Stimulated activated CD4-positive, alpha-beta T cell treated with anti-CD3 and anti-CD28 coated beads, Interleukin-4, amount 100 ng/mL, for 24 hours (primary cell): ENCODE measurements around the gene TRAPPC14.
"Not testable (repeated sequence)": the region's sequence is repeated elsewhere in the genome, so short reads cannot be mapped to it uniquely, and the experiment has no call there.

ENCODE experiments used
- DNase-seq: peaks from one replicate; pipeline ENCODE4 v3.0.0-alpha.2; 2020

Gene TRAPPC14, protein sequence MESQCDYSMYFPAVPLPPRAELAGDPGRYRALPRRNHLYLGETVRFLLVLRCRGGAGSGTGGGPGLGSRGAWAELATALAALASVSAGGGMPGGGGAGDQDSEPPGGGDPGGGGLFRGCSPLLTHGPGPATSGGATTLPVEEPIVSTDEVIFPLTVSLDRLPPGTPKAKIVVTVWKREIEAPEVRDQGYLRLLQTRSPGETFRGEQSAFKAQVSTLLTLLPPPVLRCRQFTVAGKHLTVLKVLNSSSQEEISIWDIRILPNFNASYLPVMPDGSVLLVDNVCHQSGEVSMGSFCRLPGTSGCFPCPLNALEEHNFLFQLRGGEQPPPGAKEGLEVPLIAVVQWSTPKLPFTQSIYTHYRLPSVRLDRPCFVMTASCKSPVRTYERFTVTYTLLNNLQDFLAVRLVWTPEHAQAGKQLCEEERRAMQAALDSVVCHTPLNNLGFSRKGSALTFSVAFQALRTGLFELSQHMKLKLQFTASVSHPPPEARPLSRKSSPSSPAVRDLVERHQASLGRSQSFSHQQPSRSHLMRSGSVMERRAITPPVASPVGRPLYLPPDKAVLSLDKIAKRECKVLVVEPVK

DNA sequence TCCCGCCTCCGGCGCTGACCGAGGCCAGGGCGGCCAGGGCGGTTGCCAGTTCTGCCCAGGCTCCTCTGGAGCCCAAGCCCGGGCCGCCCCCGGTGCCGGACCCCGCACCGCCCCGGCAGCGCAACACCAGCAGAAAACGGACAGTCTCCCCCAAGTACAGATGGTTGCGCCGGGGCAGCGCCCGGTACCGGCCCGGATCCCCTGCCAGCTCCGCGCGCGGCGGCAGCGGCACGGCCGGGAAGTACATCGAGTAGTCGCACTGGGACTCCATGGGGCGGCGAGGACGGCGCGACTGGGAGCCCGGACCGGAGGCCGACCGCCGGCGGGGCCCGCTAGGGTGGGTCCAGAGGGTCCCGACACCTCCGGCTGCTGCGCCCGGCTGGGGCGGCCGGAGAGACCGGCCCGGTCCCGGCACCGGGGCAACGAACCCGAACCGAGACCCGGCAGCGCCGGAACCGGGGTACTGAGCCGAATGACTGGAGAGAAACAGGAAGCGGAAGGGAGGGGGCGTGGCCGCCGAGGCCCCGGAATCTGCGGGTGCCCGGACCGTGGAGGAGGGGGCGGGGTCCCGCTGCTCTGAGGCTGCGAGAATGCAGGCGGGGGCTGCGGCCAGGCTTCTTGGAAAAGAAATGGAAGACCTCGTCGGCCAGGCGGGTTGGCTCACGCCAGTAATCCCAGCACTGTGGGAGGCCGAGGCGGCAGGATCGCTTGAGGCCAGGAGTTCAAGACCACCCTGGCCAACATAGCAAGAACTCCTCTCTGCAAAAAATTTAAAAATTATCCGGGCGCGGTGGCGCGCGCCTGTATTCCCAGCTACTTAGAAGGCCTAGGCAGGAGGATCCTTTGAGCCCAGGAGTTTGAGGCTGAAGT is at the start of gene TRAPPC14:
TSS of gene TRAPPC14 (minus strand) at position 495 of the 870 bp plus-strand sequence. CDS start at position 271, 224 bp downstream.
- peak; percentile 95 for DNase-seq

DNA sequence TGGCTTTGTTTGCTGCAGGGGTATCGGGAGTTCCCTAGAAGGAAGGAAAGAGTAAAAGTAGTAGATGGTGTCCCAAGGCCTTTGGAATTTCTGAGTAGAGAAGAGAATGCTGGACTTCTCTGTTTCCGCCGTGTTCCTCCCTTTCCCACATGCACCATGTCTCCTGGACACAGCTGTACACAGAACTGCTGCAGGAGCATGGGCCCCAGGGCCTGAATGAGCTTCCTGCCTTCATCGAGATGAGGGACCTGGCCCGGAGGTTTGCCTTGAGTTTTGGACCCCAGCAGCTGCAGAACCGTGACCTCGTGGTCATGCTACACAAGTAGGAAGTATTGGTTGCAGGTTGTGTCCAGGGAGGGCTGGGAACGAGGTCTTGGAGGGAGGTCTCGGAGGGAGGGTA is 45.9 kb upstream of the TRAPPC14 start:
- DNase-seq, result no peak

DNA sequence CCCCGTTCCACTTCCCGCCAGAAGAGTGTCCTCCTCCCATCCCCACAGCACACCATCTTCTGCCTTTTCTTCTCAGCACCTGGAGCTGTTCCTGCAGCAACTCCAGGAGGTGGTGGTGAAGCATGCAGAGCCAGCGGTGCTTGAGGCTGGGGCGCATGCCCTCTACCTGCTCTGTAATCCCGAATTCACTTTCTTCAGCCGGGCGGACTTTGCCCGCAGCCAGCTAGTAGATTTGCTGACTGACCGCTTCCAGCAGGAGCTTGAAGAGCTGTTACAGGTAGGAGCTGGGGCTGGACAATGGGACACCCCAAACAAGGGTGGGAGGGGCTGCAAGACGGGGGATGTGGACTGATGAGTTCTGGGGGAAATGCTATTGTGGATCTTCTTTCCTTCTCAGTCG is 42.2 kb upstream of the TRAPPC14 start:
- DNase-seq, result no peak

DNA sequence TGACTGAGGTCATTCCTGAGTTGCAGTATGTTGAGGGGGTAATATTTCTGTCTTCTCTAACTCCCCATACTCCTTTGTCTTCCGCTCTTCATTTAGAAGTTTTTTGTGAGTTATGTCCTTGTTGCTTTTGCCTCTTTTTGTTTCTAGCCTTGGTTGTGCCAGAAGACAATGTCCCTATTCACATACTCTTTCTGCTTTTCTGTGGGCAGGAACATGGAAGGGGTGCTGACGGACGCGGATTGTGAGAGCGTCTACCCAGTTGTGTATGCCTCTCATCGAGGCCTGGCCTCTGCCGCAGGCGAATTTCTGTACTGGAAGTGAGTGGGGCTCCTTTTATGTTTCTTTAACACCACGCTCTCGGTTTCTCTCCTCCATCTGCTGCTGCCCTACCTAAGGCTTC is 39.7 kb upstream of the TRAPPC14 start:
- no peak for DNase-seq

GRCh38 chr7:100195901-100196322 is 37.4 kb upstream of the TRAPPC14 start:
- not testable (repeated sequence) for DNase-seq

DNA sequence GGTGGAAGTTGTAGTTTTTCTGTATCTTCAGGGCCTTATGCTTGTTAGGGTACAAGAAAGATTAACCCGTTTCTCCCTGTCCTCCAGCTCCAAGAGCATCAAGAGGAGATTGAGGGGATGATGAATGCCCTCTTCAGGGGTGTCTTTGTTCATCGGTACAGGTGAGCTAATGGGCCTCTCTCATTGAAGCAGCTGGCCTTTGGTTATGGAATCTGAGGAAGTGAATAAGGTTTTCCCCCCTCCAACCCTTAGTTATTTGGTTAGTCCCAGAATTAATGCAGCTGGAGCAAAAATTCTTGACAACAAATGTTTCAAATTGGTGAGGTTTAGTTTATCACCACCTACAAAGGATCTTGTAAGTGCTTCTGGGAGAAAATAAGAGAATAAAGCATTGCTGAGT is 36.7 kb upstream of the TRAPPC14 start:
- DNase-seq, result no peak

- DNase-seq, result no peak
Observed at GRCh38 chr7:100192969-100193368, 34.4 kb upstream of the TRAPPC14 start.

DNA sequence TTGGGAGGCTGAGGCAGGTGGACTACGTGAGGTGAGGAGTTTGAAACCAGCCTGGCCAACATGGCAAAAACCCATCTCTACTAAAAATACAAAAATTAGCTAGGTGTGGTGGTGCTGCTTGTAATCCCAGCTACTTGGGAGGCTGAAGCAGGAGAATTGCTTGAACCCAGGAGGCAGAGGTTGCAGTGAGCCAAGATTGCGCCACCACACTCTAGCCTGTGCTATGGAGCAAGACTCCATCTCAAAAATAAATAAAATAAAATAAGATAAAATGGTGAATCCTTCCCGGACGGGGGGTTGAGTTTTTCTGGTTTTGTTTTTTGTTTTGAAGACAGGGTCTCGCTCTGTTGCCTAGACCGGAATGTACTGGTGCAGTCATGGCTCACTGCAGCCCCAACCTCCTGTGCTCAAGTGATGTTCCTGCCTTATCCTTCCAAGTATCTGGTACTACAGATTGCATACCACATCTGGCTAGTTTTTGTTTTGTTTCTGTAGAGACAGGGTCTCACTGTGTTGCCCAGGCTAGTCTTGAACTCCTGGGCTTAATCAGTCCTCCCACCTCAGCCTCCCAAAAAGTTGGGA is 33.8 kb upstream of the TRAPPC14 start:
- not testable (repeated sequence) for DNase-seq

DNA sequence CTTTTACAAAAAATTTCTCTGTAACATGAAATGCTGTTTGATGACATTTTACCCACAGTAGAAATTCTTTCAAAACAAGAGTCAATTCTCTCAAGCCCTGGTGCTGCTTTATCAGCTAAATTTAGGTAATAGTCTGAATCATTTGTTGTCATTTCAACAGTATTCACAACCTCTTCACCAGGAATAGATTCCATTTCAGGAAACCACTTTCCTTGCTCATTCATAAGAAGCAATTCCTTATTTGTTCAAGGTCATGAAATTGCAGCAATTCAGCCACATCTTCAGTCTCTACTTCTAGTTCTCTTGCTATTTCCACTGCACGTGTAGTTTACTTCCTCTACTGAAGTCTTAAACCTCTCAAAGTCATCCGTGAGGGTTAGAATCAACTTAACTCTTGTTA is 33.3 kb upstream of the TRAPPC14 start:
- no peak for DNase-seq

GRCh38 chr7:100190048-100190711 is 31.7 kb upstream of the TRAPPC14 start:
- DNase-seq, result no peak

- no peak for DNase-seq
Observed at GRCh38 chr7:100189061-100189460, 30.5 kb upstream of the TRAPPC14 start.

DNA sequence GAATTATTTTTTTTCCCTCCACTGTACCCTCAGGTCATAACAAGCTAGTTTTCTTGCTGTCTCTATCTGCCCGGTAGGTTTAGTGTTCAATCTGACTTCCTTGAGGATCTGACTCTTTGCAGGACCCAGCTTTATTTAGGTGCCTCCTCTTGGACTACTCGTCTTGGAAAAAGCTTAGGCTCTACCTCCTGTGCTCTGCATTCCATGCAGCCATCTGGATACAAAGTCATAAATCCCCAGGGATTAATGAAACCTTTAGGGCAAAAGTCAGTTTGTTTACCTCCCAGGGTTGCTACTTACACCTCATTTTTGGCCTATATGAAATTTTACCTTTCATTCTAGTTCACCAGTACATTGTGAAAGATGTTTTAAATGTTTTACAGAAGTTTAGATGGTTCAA is 27.2 kb upstream of the TRAPPC14 start:
- no peak for DNase-seq

GRCh38 chr7:100183090-100183489 is 24.6 kb upstream of the TRAPPC14 start:
- not testable (repeated sequence) for DNase-seq

DNA sequence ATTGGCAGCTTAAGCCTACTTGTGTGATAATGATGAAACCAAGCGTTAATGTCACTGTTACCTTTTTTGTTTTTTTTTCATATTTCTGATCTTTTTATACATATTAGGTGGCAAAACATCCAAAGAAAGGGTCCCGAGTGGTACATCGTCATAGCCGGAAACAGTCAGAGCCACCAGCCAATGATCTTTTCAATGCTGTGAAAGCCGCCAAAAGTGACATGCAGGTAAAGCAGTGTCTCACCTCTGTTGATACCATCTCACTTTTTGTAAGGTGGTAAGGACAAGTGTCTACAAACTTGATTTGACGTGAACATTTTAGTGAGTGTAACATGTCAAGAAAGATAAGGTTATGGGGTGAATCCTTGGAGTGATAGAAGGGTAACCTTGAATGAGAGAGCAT is 24.1 kb upstream of the TRAPPC14 start:
- not testable (repeated sequence) for DNase-seq

- not testable (repeated sequence) for DNase-seq
Observed at GRCh38 chr7:100180084-100180483, 21.6 kb upstream of the TRAPPC14 start.

DNA sequence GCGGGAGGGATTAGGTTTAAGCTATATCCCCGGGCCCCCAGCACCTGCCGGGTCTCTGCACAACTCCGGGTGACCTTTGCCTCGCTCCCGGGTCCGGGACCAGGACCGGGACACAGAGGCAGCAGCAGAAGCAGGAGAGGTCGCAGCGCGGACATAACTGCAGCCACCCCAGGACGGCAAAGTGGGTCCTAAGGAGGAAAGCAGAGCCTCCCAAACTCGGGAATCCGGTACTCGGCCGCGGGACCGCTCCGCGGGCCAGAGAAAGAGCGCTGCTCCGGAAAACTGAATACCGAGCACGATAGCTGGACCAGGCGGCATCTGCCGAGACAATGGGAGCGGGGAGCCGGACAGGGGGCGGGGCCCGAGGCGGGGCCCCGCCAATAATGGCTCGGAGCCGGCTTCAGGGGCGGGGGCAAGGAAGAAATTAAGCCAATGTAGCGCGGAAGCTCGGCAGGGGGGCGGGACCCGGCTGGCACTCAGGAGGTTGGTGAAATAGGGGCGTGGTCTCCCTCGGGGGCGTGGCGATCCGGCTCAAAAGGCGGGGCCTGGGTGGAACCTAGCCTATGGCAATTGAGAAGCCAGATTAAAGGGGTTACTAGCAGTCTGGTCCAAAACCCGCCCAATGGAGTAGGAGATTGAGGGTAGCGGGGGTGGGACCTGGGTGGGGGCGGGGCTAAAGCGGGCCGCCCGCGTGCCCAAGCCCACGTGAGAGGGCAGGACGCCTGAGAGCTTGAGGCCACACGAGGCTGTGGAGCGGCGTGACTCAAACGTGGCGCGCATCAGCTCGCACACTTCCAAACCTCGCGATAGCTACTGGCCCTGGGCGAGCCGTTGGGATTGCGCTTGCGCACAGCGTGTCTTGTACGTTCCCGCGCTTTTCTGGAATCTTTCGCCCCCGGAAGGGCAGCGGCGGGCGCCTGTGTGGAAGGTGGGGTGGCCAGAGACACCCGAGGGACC is 18.8 kb upstream of the TRAPPC14 start, which contains the start of the genes GPC2 and STAG3:
TSS of gene GPC2 (minus strand) at position 337 of the 957 bp plus-strand sequence. CDS start at position 155, 182 bp downstream.
TSS of gene STAG3 (plus strand) at position 874 of the 957 bp plus-strand sequence. CDS start 2,639 bp downstream, outside the sequence.
- DNase-seq, result peak; percentile 98

DNA sequence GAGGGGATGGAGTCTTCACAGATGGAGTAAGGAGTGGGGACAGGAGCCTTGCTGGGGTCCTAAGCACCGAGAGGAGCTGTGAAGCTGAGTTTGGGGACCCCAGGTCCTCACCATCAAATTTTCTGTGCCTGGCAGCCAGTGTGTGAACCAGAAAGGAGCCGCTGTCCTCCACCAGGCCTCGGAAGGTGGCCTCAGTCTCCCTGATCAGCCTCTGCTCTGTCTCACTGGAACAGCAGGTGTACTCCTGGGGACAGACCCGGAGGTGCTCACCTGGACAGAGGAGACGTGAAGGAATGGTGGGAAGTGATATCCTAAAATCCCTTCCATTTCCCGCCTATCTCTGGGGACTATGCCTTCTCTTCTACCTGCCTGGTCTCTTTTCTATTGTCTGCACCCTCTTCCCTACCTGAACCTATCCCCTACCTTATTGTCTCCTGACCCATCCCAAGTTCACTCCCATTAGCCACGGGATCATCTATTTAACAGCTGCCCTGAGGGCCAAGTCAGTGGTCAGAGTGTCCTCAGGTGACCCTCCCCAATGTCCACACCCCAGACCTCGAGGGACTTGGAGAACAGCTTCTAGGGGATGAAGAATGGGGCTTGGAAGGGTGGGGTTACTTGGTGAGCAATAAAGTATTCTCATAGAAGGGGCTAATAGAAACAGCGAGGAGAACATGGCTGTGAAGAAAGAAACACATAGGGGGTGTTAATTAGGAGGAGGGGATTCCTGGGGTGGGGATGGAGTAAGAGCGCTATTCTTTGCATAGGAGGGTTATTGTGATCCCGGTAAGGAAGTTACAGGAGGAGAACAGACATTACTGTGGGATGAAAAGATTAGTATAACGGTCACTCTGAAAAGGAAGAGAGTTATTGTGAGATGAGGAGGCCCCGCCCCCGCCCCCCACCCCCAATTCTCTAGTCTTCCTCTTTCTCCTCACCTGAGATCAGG is 17.8 kb upstream of the TRAPPC14 start:
- DNase-seq, result no peak

- no peak for DNase-seq
Observed at GRCh38 chr7:100175296-100175935, 16.9 kb upstream of the TRAPPC14 start.

GRCh38 chr7:100174582-100174981 is 16.1 kb upstream of the TRAPPC14 start:
- no peak for DNase-seq
